Activated T-helper 9 cell treated with anti-CD3 and anti-CD28 coated beads, Interleukin-2, amount 50 U/mL, for 16 hours (primary cell): ENCODE measurements around the gene OR2T34.
A peak's percentile ranks its signal among the peaks of the same experiment; 100 is the strongest.
"Not testable (repeated sequence)": the region's sequence is repeated elsewhere in the genome, so short reads cannot be mapped to it uniquely, and the experiment has no call there.

Experiments used
- DNase-seq: peaks from one replicate; pipeline ENCODE4 v3.0.0-alpha.2; 2020; ENCODE audit warnings: low read depth

Gene OR2T34

GRCh38 chr1:248574657-248575056 lies at the start of gene OR2T34:
OR2T34 (minus strand) TSS chr1:248574757; CDS start chr1:248574757, 0 bp downstream.
- not testable (repeated sequence) for DNase-seq

- DNase-seq: no peak
Observed at GRCh38 chr1:248622570-248623001, 48.0 kb upstream of the OR2T34 start.

GRCh38 chr1:248621770-248622169 lies 47.2 kb upstream of the OR2T34 start:
- no peak for DNase-seq

- DNase-seq: peak; percentile 13
Observed at GRCh38 chr1:248618878-248619277, 44.3 kb upstream of the OR2T34 start.

GRCh38 chr1:248618119-248618518 lies 43.6 kb upstream of the OR2T34 start:
- no peak for DNase-seq

- no peak for DNase-seq
Observed at GRCh38 chr1:248613742-248614141, 39.2 kb upstream of the OR2T34 start.

GRCh38 chr1:248611883-248612414 lies 37.4 kb upstream of the OR2T34 start:
- DNase-seq: no peak

- DNase-seq: no peak
Observed at GRCh38 chr1:248610301-248610700, 35.7 kb upstream of the OR2T34 start.

GRCh38 chr1:248599396-248599795 lies 24.8 kb upstream of the OR2T34 start:
- no peak for DNase-seq

GRCh38 chr1:248597589-248597988 lies 23.0 kb upstream of the OR2T34 start, which contains the start of gene OR2T10:
OR2T10 (minus strand) TSS chr1:248597700; CDS start chr1:248593768, 3,932 bp downstream.
- no peak for DNase-seq

GRCh38 chr1:248596615-248597014 lies 22.1 kb upstream of the OR2T34 start:
- no peak for DNase-seq

- DNase-seq: no peak
Observed at GRCh38 chr1:248593226-248593625, 18.7 kb upstream of the OR2T34 start.

GRCh38 chr1:248592655-248593054 lies 18.1 kb upstream of the OR2T34 start:
- DNase-seq: no peak

- no peak for DNase-seq
Observed at GRCh38 chr1:248590055-248590454, 15.5 kb upstream of the OR2T34 start.

GRCh38 chr1:248589334-248589733 lies 14.8 kb upstream of the OR2T34 start:
- no peak for DNase-seq

GRCh38 chr1:248585266-248585665 lies 10.7 kb upstream of the OR2T34 start:
- DNase-seq: no peak

- DNase-seq: no peak
Observed at GRCh38 chr1:248576260-248576980, 1.9 kb upstream of the OR2T34 start.

GRCh38 chr1:248573856-248574255 lies 701 bp downstream of the OR2T34 start:
- not testable (repeated sequence) for DNase-seq

- DNase-seq: not testable (repeated sequence)
Observed at GRCh38 chr1:248572049-248572448, 2.5 kb downstream of the OR2T34 start.

- DNase-seq: not testable (repeated sequence)
Observed at GRCh38 chr1:248570811-248571210, 3.7 kb downstream of the OR2T34 start.

- not testable (repeated sequence) for DNase-seq
Observed at GRCh38 chr1:248569049-248569448, 5.5 kb downstream of the OR2T34 start.

- DNase-seq: not testable (repeated sequence)
Observed at GRCh38 chr1:248565530-248566373, 8.8 kb downstream of the OR2T34 start.

- DNase-seq: not testable (repeated sequence)
Observed at GRCh38 chr1:248562672-248563071, 11.9 kb downstream of the OR2T34 start, which contains the start of gene OR2T29. OR2T29 (minus strand) TSS chr1:248562772; CDS start chr1:248559491, 3,281 bp downstream.
